CD14-positive monocyte (primary cell): ENCODE results near the gene ZSWIM9. TPM values are rescaled to one million over a fixed set of nuclear protein-coding genes. Genes with fewer than 3 reads are reported as not detected.

ENCODE experiments used
- DNase-seq, 3 donors: peaks; one replicate each; pipeline ENCODE4 v3.0.0-alpha.2; 2011 to 2022
- H2AFZ ChIP-seq: 2 replicates; pipeline ENCODE4 v1.6.0; 2012; ENCODE audit warnings: mild to moderate bottlenecking, low read depth, low read length, inconsistent platforms; ENCODE audit not compliant: insufficient read depth, poor library complexity, severe bottlenecking
- H3K27ac ChIP-seq, 2 donors: 1 replicate in 1 of 2; 2 replicates in 1 of 2; pipeline ENCODE4 v1.5.1; 2012 to 2013; ENCODE audit warnings: low read length in 2 of 2, control low read depth in 1 of 2, inconsistent platforms in 1 of 2, low read depth in 1 of 2, mild to moderate bottlenecking in 1 of 2
- H3K27me3 ChIP-seq, 2 donors: one replicate each; pipeline versions ENCODE4 v1.6.0 to v1.6.1; 2011 to 2013; ENCODE audit warnings: low read length in 2 of 2; ENCODE audit not compliant: control insufficient read depth in 2 of 2, insufficient read depth in 2 of 2
- H3K36me3 ChIP-seq, 2 donors: replicated peaks in 1 of 2; 1 replicate in 1 of 2; 2 replicates in 1 of 2; pipeline versions ENCODE4 v1.5.1 to v1.6.1; 2012 to 2013; ENCODE audit warnings: low read length in 2 of 2, control low read depth in 1 of 2, inconsistent platforms in 1 of 2, mild to moderate bottlenecking in 1 of 2; ENCODE audit not compliant: insufficient read depth in 2 of 2, control insufficient read depth in 1 of 2
- H3K4me1 ChIP-seq, 2 donors: 1 replicate in 1 of 2; 2 replicates in 1 of 2; pipeline versions ENCODE4 v1.5.1 to v1.6.1; 2012 to 2013; ENCODE audit warnings: low read length in 2 of 2, control low read depth in 1 of 2, inconsistent platforms in 1 of 2, mild to moderate bottlenecking in 1 of 2, moderate library complexity in 1 of 2; ENCODE audit not compliant: insufficient read depth in 2 of 2, control insufficient read depth in 1 of 2
- H3K4me2 ChIP-seq: replicated peaks from 2 replicates; pipeline ENCODE3; 2012; ENCODE audit warnings: low read length, moderate library complexity, mild to moderate bottlenecking; ENCODE audit not compliant: poor library complexity, severe bottlenecking; ENCODE audit errors: extremely low read depth
- H3K4me3 ChIP-seq, 3 experiments: fragments of 200-600 bp in 1 of 3; sonication (generic) in 1 of 3; replicated peaks in 1 of 3; 1 replicate in 2 of 3; 2 replicates in 1 of 3; pipeline ENCODE4 v1.5.1; 2011 to 2013; ENCODE audit warnings: low read length in 3 of 3, mild to moderate bottlenecking in 3 of 3, control low read depth in 2 of 3, low read depth in 2 of 3, inconsistent platforms in 1 of 3, moderate library complexity in 1 of 3
- H3K79me2 ChIP-seq: 2 replicates; pipeline ENCODE4 v1.6.0; 2012; ENCODE audit warnings: mild to moderate bottlenecking, control low read depth, inconsistent platforms, low read length, moderate library complexity; ENCODE audit not compliant: insufficient read depth
- H3K9ac ChIP-seq: 2 replicates; pipeline ENCODE4 v1.6.0; 2017; ENCODE audit warnings: low read length, mild to moderate bottlenecking; ENCODE audit not compliant: insufficient read depth, poor library complexity, severe bottlenecking
- H3K9me3 ChIP-seq, 2 donors: replicated peaks in 1 of 2; 1 replicate in 1 of 2; 2 replicates in 1 of 2; pipeline versions ENCODE4 v1.5.1 to v1.6.1; 2012 to 2013; ENCODE audit warnings: low read length in 2 of 2, control low read depth in 1 of 2; ENCODE audit not compliant: control insufficient read depth in 1 of 2, insufficient read depth in 1 of 2
- H4K20me1 ChIP-seq: 2 replicates; pipeline ENCODE4 v1.6.0; 2012; ENCODE audit warnings: mild to moderate bottlenecking, low read length, control low read depth, moderate library complexity; ENCODE audit not compliant: insufficient read depth
- H3K27ac Mint-ChIP-seq, 7 donors: one replicate each; pipeline ENCODE4 v1.8.0; 2020; ENCODE audit warnings: mild to moderate bottlenecking in 7 of 7, mixed read lengths in 7 of 7, moderate library complexity in 6 of 7, inconsistent platforms in 2 of 7
- H3K27me3 Mint-ChIP-seq, 3 donors: one replicate each; pipeline ENCODE4 v1.8.0; 2021 to 2022; ENCODE audit warnings: low read depth in 3 of 3, mild to moderate bottlenecking in 3 of 3, mixed read lengths in 3 of 3, moderate library complexity in 3 of 3, inconsistent platforms in 1 of 3
- H3K36me3 Mint-ChIP-seq, 2 donors: one replicate each; pipeline ENCODE4 v1.8.0; 2020; ENCODE audit warnings: mixed read lengths in 2 of 2, inconsistent platforms in 1 of 2, mild to moderate bottlenecking in 1 of 2
- H3K4me1 Mint-ChIP-seq: one replicate; pipeline ENCODE4 v1.8.0; 2020; ENCODE audit warnings: mild to moderate bottlenecking, mixed read lengths
- H3K4me3 Mint-ChIP-seq, 2 donors: one replicate each; pipeline ENCODE4 v1.8.0; 2020; ENCODE audit warnings: mild to moderate bottlenecking in 2 of 2, mixed read lengths in 2 of 2, moderate library complexity in 1 of 2
- H3K9me3 Mint-ChIP-seq, 7 donors: one replicate each; pipeline ENCODE4 v1.8.0; 2020 to 2022; ENCODE audit warnings: mixed read lengths in 7 of 7, mild to moderate bottlenecking in 6 of 7, moderate library complexity in 6 of 7, inconsistent platforms in 2 of 7
- CTCF ChIP-seq: fragments of 200-600 bp; IDR thresholded peaks from one replicate; pipeline ENCODE4 v1.8.0; 2022; ENCODE audit warnings: antibody characterized with exemption, mild to moderate bottlenecking
- WGBS: methylation state at CpG from one replicate; pipeline ENCODE4 v1.1.5; 2013; ENCODE audit warnings: missing lambda C conversion rate; ENCODE audit not compliant: insufficient coverage; 5-methylcytosine and 5-hydroxymethylcytosine counted together
- intact Hi-C, 2 donors: fragments of 100-400 bp; cut with micrococcal nuclease; formaldehyde crosslinking; loops; one replicate each; pipeline versions ENCODE4 v1.15.0 to v1.15.1; 2023
- polyA plus RNA-seq, 3 donors: library from polyadenylated mRNA; depleted of rRNA in 1 of 3; unstranded in 2 of 3; stranded (reverse) in 1 of 3; fragments of 300-500 nt in 2 of 3; fragments of >200 nt in 1 of 3; fragmentation: Illumina TruSeq in 2 of 3; gene quantifications; 1 replicate in 2 of 3; 2 replicates in 1 of 3; pipeline ENCODE4 v1.2.3, GENCODE V29; 2012 to 2021

Gene ZSWIM9
- polyA plus RNA-seq, 3 donors, result 0.28 to 2.5 (median 0.97) TPM

GRCh38 chr19:48171710-48172109 is 1.2 kb downstream of the ZSWIM9 start:
- Histone ChIP-seq H3K9me3 (no peaks in the 10 kb centered on the region), H3K4me3 (no peak overlapping the region), H3K4me1 (peaks cover 14 to 23% of the 10 kb centered on the region in 2 donors), H2AFZ (no peak overlapping the region), H3K36me3 (peaks cover 11 to 25% of the 10 kb centered on the region in 2 donors), H4K20me1 (no peaks in the 10 kb centered on the region), H3K27me3 (no peaks in the 10 kb centered on the region), H3K79me2 (peaks cover 36% of the 10 kb centered on the region), H3K27ac (no peak overlapping the region), H3K9ac (no peak overlapping the region), H3K4me2 (no peak overlapping the region)
- Mint-ChIP-seq H3K4me1 (peaks cover 32% of the 10 kb centered on the region), H3K36me3 (peaks cover 22 to 25% of the 10 kb centered on the region in 2 donors), H3K9me3 (peaks cover 0 to 3% (median 0%) of the 10 kb centered on the region in 7 donors), H3K4me3 (no peak overlapping the region), H3K27ac (no peak overlapping the region), H3K27me3 (peaks cover 0 to 1% (median 0%) of the 10 kb centered on the region in 3 donors)
- intact Hi-C loops, result no loop called here
- WGBS, result 96% methylated on average over 25 of the region's 37 CpGs
- no peak for TF ChIP-seq CTCF
- no peak for DNase-seq

- Mint-ChIP-seq H3K36me3 (peaks cover 26 to 30% of the 10 kb centered on the region in 2 donors), H3K27ac (peak overlapping the region in 3 of 7 donors; percentile 24 to 65 (median 46)), H3K4me3 (no peak overlapping the region), H3K4me1 (peaks cover 26% of the 10 kb centered on the region), H3K27me3 (peaks cover 0 to 2% (median 1%) of the 10 kb centered on the region in 3 donors), H3K9me3 (peaks cover 0 to 7% (median 0%) of the 10 kb centered on the region in 7 donors)
- H3K9ac ChIP-seq, result no peak overlapping the region
- H4K20me1 ChIP-seq, result no peaks in the 10 kb centered on the region
- no peak overlapping the region for H2AFZ ChIP-seq
- peaks cover 8 to 16% of the 10 kb centered on the region in 2 donors for H3K4me1 ChIP-seq
- DNase-seq, result no peak
- H3K9me3 ChIP-seq, result no peaks in the 10 kb centered on the region
- no peaks in the 10 kb centered on the region for H3K27me3 ChIP-seq
- 0% methylated on average over 1 of the region's 6 CpGs for WGBS
- peaks cover 11 to 30% of the 10 kb centered on the region in 2 donors for H3K36me3 ChIP-seq
- no peak overlapping the region for H3K4me2 ChIP-seq
- peaks cover 13% of the 10 kb centered on the region for H3K79me2 ChIP-seq
- no peak overlapping the region for H3K4me3 ChIP-seq
- TF ChIP-seq CTCF, result no peak
- intact Hi-C loops, result no loop called here
- peak overlapping the region in 1 of 2 donors; percentile 50 for H3K27ac ChIP-seq
Measured at GRCh38 chr19:48174445-48175030, 4.1 kb downstream of the ZSWIM9 start.
